H1 (cell line): ENCODE measurements around the gene PARD6A. TPM values are rescaled to one million over a fixed set of nuclear protein-coding genes. Genes with fewer than 3 reads are reported as not detected.

Source experiments
- polyA plus RNA-seq, 7 experiments: library from polyadenylated mRNA; depleted of rRNA in 3 of 7; stranded (reverse) in 5 of 7; unstranded in 2 of 7; fragments of >200 nt in 5 of 7; fragments of 200-250 nt in 2 of 7; gene quantifications; 1 replicate in 5 of 7; 2 replicates in 1 of 7; 4 replicates in 1 of 7; pipeline versions ENCODE4 v1.2.1 to v1.2.3, GENCODE V29; 2011 to 2013; ENCODE audit warnings: missing spikeins in 2 of 7, mixed read lengths in 2 of 7
- total RNA-seq: library from RNA; stranded (reverse); fragmentation: NEBNext Ultra II Directional; extraction: Animal tissue kit (Norgen Biotek cat#: 25700); gene quantifications from 2 replicates; pipeline ENCODE4 v1.2.1, GENCODE V29; 2021
- TF ChIP-seq, protein P1 (sequence below): fragments of 300-600 bp; sonication (generic); IDR thresholded peaks from 2 replicates; pipeline ENCODE4 v1.7.1; 2012; ENCODE audit warnings: low read length, moderate library complexity, mild to moderate bottlenecking, inconsistent platforms; ENCODE audit not compliant: insufficient replicate concordance

The PARD6A gene
- total and polyA plus RNA-seq, 2 of the 8 experiments (the other 6 are each of a cell fraction or from before 2014, with no cell fraction given): 15.1 to 21.8 TPM

GRCh38 chr16:67628216-67628615 lies 32.5 kb upstream of the PARD6A start (continued):
- TF ChIP-seq, protein P1, sequence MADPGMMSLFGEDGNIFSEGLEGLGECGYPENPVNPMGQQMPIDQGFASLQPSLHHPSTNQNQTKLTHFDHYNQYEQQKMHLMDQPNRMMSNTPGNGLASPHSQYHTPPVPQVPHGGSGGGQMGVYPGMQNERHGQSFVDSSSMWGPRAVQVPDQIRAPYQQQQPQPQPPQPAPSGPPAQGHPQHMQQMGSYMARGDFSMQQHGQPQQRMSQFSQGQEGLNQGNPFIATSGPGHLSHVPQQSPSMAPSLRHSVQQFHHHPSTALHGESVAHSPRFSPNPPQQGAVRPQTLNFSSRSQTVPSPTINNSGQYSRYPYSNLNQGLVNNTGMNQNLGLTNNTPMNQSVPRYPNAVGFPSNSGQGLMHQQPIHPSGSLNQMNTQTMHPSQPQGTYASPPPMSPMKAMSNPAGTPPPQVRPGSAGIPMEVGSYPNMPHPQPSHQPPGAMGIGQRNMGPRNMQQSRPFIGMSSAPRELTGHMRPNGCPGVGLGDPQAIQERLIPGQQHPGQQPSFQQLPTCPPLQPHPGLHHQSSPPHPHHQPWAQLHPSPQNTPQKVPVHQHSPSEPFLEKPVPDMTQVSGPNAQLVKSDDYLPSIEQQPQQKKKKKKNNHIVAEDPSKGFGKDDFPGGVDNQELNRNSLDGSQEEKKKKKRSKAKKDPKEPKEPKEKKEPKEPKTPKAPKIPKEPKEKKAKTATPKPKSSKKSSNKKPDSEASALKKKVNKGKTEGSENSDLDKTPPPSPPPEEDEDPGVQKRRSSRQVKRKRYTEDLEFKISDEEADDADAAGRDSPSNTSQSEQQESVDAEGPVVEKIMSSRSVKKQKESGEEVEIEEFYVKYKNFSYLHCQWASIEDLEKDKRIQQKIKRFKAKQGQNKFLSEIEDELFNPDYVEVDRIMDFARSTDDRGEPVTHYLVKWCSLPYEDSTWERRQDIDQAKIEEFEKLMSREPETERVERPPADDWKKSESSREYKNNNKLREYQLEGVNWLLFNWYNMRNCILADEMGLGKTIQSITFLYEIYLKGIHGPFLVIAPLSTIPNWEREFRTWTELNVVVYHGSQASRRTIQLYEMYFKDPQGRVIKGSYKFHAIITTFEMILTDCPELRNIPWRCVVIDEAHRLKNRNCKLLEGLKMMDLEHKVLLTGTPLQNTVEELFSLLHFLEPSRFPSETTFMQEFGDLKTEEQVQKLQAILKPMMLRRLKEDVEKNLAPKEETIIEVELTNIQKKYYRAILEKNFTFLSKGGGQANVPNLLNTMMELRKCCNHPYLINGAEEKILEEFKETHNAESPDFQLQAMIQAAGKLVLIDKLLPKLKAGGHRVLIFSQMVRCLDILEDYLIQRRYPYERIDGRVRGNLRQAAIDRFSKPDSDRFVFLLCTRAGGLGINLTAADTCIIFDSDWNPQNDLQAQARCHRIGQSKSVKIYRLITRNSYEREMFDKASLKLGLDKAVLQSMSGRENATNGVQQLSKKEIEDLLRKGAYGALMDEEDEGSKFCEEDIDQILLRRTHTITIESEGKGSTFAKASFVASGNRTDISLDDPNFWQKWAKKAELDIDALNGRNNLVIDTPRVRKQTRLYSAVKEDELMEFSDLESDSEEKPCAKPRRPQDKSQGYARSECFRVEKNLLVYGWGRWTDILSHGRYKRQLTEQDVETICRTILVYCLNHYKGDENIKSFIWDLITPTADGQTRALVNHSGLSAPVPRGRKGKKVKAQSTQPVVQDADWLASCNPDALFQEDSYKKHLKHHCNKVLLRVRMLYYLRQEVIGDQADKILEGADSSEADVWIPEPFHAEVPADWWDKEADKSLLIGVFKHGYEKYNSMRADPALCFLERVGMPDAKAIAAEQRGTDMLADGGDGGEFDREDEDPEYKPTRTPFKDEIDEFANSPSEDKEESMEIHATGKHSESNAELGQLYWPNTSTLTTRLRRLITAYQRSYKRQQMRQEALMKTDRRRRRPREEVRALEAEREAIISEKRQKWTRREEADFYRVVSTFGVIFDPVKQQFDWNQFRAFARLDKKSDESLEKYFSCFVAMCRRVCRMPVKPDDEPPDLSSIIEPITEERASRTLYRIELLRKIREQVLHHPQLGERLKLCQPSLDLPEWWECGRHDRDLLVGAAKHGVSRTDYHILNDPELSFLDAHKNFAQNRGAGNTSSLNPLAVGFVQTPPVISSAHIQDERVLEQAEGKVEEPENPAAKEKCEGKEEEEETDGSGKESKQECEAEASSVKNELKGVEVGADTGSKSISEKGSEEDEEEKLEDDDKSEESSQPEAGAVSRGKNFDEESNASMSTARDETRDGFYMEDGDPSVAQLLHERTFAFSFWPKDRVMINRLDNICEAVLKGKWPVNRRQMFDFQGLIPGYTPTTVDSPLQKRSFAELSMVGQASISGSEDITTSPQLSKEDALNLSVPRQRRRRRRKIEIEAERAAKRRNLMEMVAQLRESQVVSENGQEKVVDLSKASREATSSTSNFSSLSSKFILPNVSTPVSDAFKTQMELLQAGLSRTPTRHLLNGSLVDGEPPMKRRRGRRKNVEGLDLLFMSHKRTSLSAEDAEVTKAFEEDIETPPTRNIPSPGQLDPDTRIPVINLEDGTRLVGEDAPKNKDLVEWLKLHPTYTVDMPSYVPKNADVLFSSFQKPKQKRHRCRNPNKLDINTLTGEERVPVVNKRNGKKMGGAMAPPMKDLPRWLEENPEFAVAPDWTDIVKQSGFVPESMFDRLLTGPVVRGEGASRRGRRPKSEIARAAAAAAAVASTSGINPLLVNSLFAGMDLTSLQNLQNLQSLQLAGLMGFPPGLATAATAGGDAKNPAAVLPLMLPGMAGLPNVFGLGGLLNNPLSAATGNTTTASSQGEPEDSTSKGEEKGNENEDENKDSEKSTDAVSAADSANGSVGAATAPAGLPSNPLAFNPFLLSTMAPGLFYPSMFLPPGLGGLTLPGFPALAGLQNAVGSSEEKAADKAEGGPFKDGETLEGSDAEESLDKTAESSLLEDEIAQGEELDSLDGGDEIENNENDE: no peak
